HL-60/S4 treated with retinoic acid at 250 ng/mL for 4 days and 3 days (cell line): ENCODE measurements around the gene ATG10.

Source experiments
- in situ Hi-C: fragments of 300-500 bp; cut with MboI; formaldehyde crosslinking; loops from 2 replicates; pipeline ENCODE4 v1.7.0; 2022; ENCODE audit warnings: low sequenced_read_pairs

The ATG10 gene

GRCh38 chr5:82301190-82301589 is 329.4 kb downstream of the ATG10 start:
- in situ Hi-C loops: no loop called here
